ENCODE results near the gene KCNK6.

DNA sequence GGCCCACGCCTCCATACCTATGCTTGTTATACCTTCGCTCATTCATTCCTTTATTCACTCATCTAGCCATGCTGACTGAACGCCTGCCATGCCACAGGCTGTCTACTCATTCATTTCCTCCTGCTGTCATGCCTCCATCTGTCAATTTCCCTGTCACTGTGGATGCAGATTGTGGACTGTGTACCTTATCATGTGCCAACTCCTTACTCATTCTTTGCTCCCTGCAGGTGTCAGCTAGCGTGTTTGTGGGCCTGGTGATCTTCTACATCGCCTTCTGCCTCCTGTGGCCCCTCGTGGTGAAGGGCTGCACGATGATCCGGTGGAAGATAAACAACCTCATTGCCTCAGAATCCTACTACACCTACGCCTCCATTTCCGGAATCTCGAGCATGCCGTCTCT lies 50.7 kb downstream of the KCNK6 start:
- TF ChIP-seq, protein P1, sequence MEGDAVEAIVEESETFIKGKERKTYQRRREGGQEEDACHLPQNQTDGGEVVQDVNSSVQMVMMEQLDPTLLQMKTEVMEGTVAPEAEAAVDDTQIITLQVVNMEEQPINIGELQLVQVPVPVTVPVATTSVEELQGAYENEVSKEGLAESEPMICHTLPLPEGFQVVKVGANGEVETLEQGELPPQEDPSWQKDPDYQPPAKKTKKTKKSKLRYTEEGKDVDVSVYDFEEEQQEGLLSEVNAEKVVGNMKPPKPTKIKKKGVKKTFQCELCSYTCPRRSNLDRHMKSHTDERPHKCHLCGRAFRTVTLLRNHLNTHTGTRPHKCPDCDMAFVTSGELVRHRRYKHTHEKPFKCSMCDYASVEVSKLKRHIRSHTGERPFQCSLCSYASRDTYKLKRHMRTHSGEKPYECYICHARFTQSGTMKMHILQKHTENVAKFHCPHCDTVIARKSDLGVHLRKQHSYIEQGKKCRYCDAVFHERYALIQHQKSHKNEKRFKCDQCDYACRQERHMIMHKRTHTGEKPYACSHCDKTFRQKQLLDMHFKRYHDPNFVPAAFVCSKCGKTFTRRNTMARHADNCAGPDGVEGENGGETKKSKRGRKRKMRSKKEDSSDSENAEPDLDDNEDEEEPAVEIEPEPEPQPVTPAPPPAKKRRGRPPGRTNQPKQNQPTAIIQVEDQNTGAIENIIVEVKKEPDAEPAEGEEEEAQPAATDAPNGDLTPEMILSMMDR (IDR thresholded peaks at IDR 0.05) = no peak
- no peak for TF ChIP-seq POLR2A (IDR thresholded peaks at IDR 0.05)

Data from stomach (tissue), 4 donors.